Activated CD4-positive, alpha-beta T cell treated with anti-CD3 and anti-CD28 coated beads, Interleukin-2, amount 10 ng/mL, durations not matched to agents 24 days and 14 days (primary cell): ENCODE data around the gene FOXP4. TPM values are rescaled to one million over a fixed set of nuclear protein-coding genes. Genes with fewer than 3 reads are reported as not detected.

Source experiments
- DNase-seq: peaks from one replicate; pipeline ENCODE4 v3.0.0; 2022
- H3K27ac Mint-ChIP-seq: one replicate; pipeline ENCODE4 v1.8.0; 2022; ENCODE audit warnings: mild to moderate bottlenecking, mixed read lengths
- H3K27me3 Mint-ChIP-seq: one replicate; pipeline ENCODE4 v1.8.0; 2022; ENCODE audit warnings: mixed read lengths
- H3K36me3 Mint-ChIP-seq: one replicate; pipeline ENCODE4 v1.8.0; 2022; ENCODE audit warnings: low read depth, mild to moderate bottlenecking, mixed read lengths
- H3K4me1 Mint-ChIP-seq: one replicate; pipeline ENCODE4 v1.8.0; 2021; ENCODE audit warnings: mixed read lengths
- H3K4me3 Mint-ChIP-seq: one replicate; pipeline ENCODE4 v1.8.0; 2022; ENCODE audit warnings: mild to moderate bottlenecking, moderate library complexity, mixed read lengths
- H3K9me3 Mint-ChIP-seq: one replicate; pipeline ENCODE4 v1.8.0; 2021; ENCODE audit warnings: mixed read lengths
- intact Hi-C: fragments of 100-400 bp; cut with micrococcal nuclease; formaldehyde crosslinking; loops from one replicate; pipeline ENCODE4 v1.15.1; 2023
- total RNA-seq: library from RNA; stranded (reverse); gene quantifications from 2 replicates; pipeline ENCODE4 v1.2.3, GENCODE V29; 2022

FOXP4 gene
- total RNA-seq, 1 donor from 2014 or later, result 16.9 TPM

- H3K4me3 Mint-ChIP-seq, result no peak overlapping the region
- H3K27me3 Mint-ChIP-seq, result peaks cover 70% of the 10 kb centered on the region
- no peak overlapping the region for H3K27ac Mint-ChIP-seq
- no peaks in the 10 kb centered on the region for H3K9me3 Mint-ChIP-seq
- no peaks in the 10 kb centered on the region for H3K36me3 Mint-ChIP-seq
- intact Hi-C loops, result no loop called here
- H3K4me1 Mint-ChIP-seq, result no peaks in the 10 kb centered on the region
- no peak for DNase-seq
These were observed 93.0 kb downstream of the FOXP4 start for GRCh38 chr6:41638935-41639808.

GRCh38 chr6:41639809-41640371 lies 93.7 kb downstream of the FOXP4 start:
- no peaks in the 10 kb centered on the region for H3K4me1 Mint-ChIP-seq
- no peak overlapping the region for H3K27ac Mint-ChIP-seq
- intact Hi-C loops, result no loop called here
- no peak for DNase-seq
- no peaks in the 10 kb centered on the region for H3K36me3 Mint-ChIP-seq
- H3K4me3 Mint-ChIP-seq, result no peak overlapping the region
- no peaks in the 10 kb centered on the region for H3K9me3 Mint-ChIP-seq
- peaks cover 63% of the 10 kb centered on the region for H3K27me3 Mint-ChIP-seq

- no peaks in the 10 kb centered on the region for H3K9me3 Mint-ChIP-seq
- no peaks in the 10 kb centered on the region for H3K36me3 Mint-ChIP-seq
- DNase-seq, result no peak
- no peak overlapping the region for H3K4me3 Mint-ChIP-seq
- H3K27me3 Mint-ChIP-seq, result peaks cover 57% of the 10 kb centered on the region
- H3K4me1 Mint-ChIP-seq, result no peaks in the 10 kb centered on the region
- H3K27ac Mint-ChIP-seq, result no peak overlapping the region
- intact Hi-C loops, result no loop called here
These were observed 94.2 kb downstream of the FOXP4 start for GRCh38 chr6:41640426-41640825.

- H3K36me3 Mint-ChIP-seq, result no peaks in the 10 kb centered on the region
- H3K27ac Mint-ChIP-seq, result no peak overlapping the region
- H3K27me3 Mint-ChIP-seq, result peaks cover 48% of the 10 kb centered on the region
- intact Hi-C loops, result no loop called here
- DNase-seq, result no peak
- H3K9me3 Mint-ChIP-seq, result no peaks in the 10 kb centered on the region
- no peak overlapping the region for H3K4me3 Mint-ChIP-seq
- no peaks in the 10 kb centered on the region for H3K4me1 Mint-ChIP-seq
These were observed 95.3 kb downstream of the FOXP4 start for GRCh38 chr6:41641352-41641925.

- H3K27ac Mint-ChIP-seq, result no peak overlapping the region
- no peak for DNase-seq
- no peaks in the 10 kb centered on the region for H3K9me3 Mint-ChIP-seq
- H3K4me3 Mint-ChIP-seq, result no peak overlapping the region
- H3K36me3 Mint-ChIP-seq, result no peaks in the 10 kb centered on the region
- H3K4me1 Mint-ChIP-seq, result no peaks in the 10 kb centered on the region
- intact Hi-C loops, result no loop called here
- peaks cover 45% of the 10 kb centered on the region for H3K27me3 Mint-ChIP-seq
These were observed 96.1 kb downstream of the FOXP4 start for GRCh38 chr6:41642090-41642959.

- H3K9me3 Mint-ChIP-seq, result no peaks in the 10 kb centered on the region
- H3K4me3 Mint-ChIP-seq, result no peak overlapping the region
- no peaks in the 10 kb centered on the region for H3K36me3 Mint-ChIP-seq
- H3K27me3 Mint-ChIP-seq, result peaks cover 39% of the 10 kb centered on the region
- H3K27ac Mint-ChIP-seq, result no peak overlapping the region
- H3K4me1 Mint-ChIP-seq, result no peaks in the 10 kb centered on the region
- no peak for DNase-seq
- intact Hi-C loops, result no loop called here
These were observed 97.0 kb downstream of the FOXP4 start for GRCh38 chr6:41642960-41643898.

GRCh38 chr6:41643899-41644269 lies 97.7 kb downstream of the FOXP4 start:
- H3K9me3 Mint-ChIP-seq, result no peaks in the 10 kb centered on the region
- no peak overlapping the region for H3K4me3 Mint-ChIP-seq
- intact Hi-C loops, result no loop called here
- peaks cover 36% of the 10 kb centered on the region for H3K27me3 Mint-ChIP-seq
- no peak overlapping the region for H3K27ac Mint-ChIP-seq
- H3K36me3 Mint-ChIP-seq, result no peaks in the 10 kb centered on the region
- no peaks in the 10 kb centered on the region for H3K4me1 Mint-ChIP-seq
- no peak for DNase-seq

- no peaks in the 10 kb centered on the region for H3K36me3 Mint-ChIP-seq
- no peak overlapping the region for H3K4me3 Mint-ChIP-seq
- DNase-seq, result no peak
- intact Hi-C loops, result no loop called here
- H3K4me1 Mint-ChIP-seq, result no peaks in the 10 kb centered on the region
- no peak overlapping the region for H3K27ac Mint-ChIP-seq
- H3K27me3 Mint-ChIP-seq, result peaks cover 31% of the 10 kb centered on the region
- H3K9me3 Mint-ChIP-seq, result no peaks in the 10 kb centered on the region
These were observed 98.2 kb downstream of the FOXP4 start for GRCh38 chr6:41644297-41644879.

GRCh38 chr6:41645007-41645618 lies 98.9 kb downstream of the FOXP4 start:
- DNase-seq, result no peak
- H3K4me3 Mint-ChIP-seq, result no peak overlapping the region
- no peaks in the 10 kb centered on the region for H3K36me3 Mint-ChIP-seq
- no peaks in the 10 kb centered on the region for H3K4me1 Mint-ChIP-seq
- H3K27me3 Mint-ChIP-seq, result peaks cover 24% of the 10 kb centered on the region
- H3K27ac Mint-ChIP-seq, result no peak overlapping the region
- H3K9me3 Mint-ChIP-seq, result no peaks in the 10 kb centered on the region
- intact Hi-C loops, result no loop called here

GRCh38 chr6:41646026-41646795 lies 100.0 kb downstream of the FOXP4 start:
- no peak for DNase-seq
- Mint-ChIP-seq H3K4me1 (no peaks in the 10 kb centered on the region), H3K36me3 (no peaks in the 10 kb centered on the region), H3K27ac (no peak overlapping the region), H3K27me3 (peaks cover 16% of the 10 kb centered on the region), H3K4me3 (no peak overlapping the region), H3K9me3 (no peaks in the 10 kb centered on the region)
- intact Hi-C loops, result no loop called here

- intact Hi-C loops, result no loop called here
- no peak overlapping the region for H3K27ac Mint-ChIP-seq
- H3K4me1 Mint-ChIP-seq, result no peaks in the 10 kb centered on the region
- no peak for DNase-seq
- H3K4me3 Mint-ChIP-seq, result no peak overlapping the region
- H3K36me3 Mint-ChIP-seq, result no peaks in the 10 kb centered on the region
- peaks cover 9% of the 10 kb centered on the region for H3K27me3 Mint-ChIP-seq
- H3K9me3 Mint-ChIP-seq, result no peaks in the 10 kb centered on the region
These were observed 100.9 kb downstream of the FOXP4 start for GRCh38 chr6:41647061-41647511.

- Mint-ChIP-seq H3K27ac (no peak overlapping the region), H3K27me3 (peaks cover 2% of the 10 kb centered on the region), H3K4me1 (no peaks in the 10 kb centered on the region), H3K4me3 (no peak overlapping the region), H3K9me3 (no peaks in the 10 kb centered on the region), H3K36me3 (no peaks in the 10 kb centered on the region)
- DNase-seq, result no peak
- intact Hi-C loops, result no loop called here
These were observed 101.9 kb downstream of the FOXP4 start for GRCh38 chr6:41648070-41648585.
